Cardiac fibroblast (primary cell): ENCODE data around the gene AHRR.
"Not testable (repeated sequence)": the region's sequence is repeated elsewhere in the genome, so short reads cannot be mapped to it uniquely, and the experiment has no call there.

Source experiments
- DNase-seq, 2 donors: peaks; one replicate each; pipeline versions ENCODE4 v3.0.0 to v3.0.0-alpha.2; 2010; ENCODE audit warnings: low read depth in 2 of 2
- H3K4me3 ChIP-seq, 2 donors: replicated peaks in 1 of 2; 1 replicate in 1 of 2; 2 replicates in 1 of 2; pipeline ENCODE4 v1.5.1; 2011; ENCODE audit warnings: low read depth in 2 of 2, low read length in 2 of 2, mild to moderate bottlenecking in 2 of 2, moderate library complexity in 1 of 2
- TF ChIP-seq, protein P1 (sequence below): IDR thresholded peaks from one replicate; pipeline ENCODE4 v1.5.1; 2011; ENCODE audit warnings: low read depth, mild to moderate bottlenecking, low read length, inconsistent platforms

The AHRR gene

DNA sequence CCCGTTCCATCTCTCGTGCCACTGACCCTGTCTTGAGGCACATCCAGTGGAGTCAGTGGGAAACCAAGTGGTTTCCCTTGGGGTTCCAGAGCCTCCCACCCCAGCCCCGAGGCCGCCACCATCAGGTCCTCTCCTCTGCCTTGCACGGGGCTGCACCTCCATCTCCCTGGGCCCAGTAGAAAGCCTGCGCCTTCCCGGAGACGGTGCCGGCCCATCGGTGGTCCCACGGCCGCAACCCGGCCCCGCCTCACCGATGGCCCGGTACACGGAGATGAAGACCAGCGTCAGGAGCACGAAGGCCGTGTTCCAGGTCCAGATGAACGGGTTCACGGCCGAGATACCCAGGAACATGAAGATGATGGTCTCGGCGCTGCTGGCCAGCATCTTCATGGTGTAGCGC lies 161.5 kb downstream of the AHRR start:
- TF ChIP-seq, protein P1, sequence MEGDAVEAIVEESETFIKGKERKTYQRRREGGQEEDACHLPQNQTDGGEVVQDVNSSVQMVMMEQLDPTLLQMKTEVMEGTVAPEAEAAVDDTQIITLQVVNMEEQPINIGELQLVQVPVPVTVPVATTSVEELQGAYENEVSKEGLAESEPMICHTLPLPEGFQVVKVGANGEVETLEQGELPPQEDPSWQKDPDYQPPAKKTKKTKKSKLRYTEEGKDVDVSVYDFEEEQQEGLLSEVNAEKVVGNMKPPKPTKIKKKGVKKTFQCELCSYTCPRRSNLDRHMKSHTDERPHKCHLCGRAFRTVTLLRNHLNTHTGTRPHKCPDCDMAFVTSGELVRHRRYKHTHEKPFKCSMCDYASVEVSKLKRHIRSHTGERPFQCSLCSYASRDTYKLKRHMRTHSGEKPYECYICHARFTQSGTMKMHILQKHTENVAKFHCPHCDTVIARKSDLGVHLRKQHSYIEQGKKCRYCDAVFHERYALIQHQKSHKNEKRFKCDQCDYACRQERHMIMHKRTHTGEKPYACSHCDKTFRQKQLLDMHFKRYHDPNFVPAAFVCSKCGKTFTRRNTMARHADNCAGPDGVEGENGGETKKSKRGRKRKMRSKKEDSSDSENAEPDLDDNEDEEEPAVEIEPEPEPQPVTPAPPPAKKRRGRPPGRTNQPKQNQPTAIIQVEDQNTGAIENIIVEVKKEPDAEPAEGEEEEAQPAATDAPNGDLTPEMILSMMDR: no peak
- no peak for DNase-seq
- no peak overlapping the region for H3K4me3 ChIP-seq

GRCh38 chr5:483434-484140 lies 162.1 kb downstream of the AHRR start:
- no peak overlapping the region for H3K4me3 ChIP-seq
- no peak for DNase-seq
- TF ChIP-seq, protein P1: no peak

DNA sequence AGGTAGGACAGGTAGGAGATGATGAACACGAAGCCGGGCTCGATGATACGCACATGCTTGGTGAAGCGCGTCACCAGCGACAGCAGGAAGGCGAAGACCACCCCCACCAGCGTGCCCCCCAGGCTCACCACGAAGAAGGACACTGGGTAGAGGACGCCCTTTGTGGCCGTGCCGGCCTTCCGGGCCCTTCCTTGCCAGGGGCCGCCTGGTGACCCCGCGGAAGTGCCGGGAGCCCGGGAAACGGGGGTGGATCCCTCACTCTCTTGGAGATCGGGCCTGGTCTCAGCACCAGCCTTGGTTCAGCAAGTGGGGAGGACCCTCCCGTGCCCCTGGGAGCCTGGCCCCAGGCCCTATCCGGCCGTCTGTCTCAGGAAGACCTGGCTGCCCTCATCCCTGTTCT lies 163.0 kb downstream of the AHRR start:
- no peak overlapping the region for H3K4me3 ChIP-seq
- TF ChIP-seq, protein P1: no peak
- no peak for DNase-seq

- TF ChIP-seq, protein P1: no peak
- H3K4me3 ChIP-seq: no peak overlapping the region
- no peak for DNase-seq
Observed at GRCh38 chr5:485113-485945, 163.8 kb downstream of the AHRR start.

DNA sequence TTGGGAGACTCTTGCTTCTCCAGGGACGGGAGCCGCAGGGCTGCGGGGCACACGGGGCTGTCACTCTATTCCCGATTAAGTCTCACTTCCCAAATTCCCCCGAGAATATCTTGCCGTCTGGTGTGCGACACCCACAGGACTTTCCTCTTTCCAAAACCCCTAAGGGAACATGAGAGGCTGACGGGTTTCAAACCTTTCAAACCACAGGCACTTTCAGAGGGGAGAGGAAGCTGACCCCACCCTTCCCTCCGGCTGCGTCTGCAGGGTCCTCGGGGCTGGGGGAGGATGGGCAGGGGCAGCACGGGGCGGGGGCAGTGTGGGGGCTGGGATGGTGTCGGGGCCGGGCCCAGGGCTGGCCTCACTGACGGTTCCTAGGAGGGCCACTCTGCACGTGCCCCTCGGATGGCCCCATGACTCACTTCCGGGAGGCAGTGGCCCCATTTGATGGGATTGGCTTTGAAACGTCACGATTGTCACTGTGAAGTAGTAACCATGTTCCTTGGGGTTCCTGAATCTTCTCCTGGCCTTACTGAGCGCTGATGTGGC lies 164.5 kb downstream of the AHRR start:
- DNase-seq: no peak
- no peak overlapping the region for H3K4me3 ChIP-seq
- TF ChIP-seq, protein P1: no peak

DNA sequence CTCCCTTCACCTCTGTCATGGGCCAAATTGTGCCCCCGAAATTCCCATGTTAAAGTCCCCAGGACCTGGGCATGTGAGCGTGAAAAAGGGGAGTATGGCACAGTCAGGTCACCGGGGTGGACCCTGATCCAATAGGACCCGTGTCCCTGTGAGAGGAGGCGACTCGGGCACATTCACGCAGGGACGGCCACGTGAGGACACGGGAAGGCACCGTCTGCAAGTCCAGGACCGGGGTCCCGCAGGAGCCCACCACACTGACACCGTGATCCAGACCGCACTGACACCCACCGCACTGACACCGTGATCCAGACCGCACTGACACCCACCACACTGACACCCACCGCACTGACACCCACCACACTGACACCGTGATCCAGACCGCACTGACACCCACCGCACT lies 165.1 kb downstream of the AHRR start:
- H3K4me3 ChIP-seq, DNase-seq: not testable (repeated sequence)
